Endothelial cell of umbilical vein (primary cell): ENCODE data around the gene RGS7. TPM values are rescaled to one million over a fixed set of nuclear protein-coding genes. Genes with fewer than 3 reads are reported as not detected.

Experiments
- BruUV-seq: library from RNA; stranded (reverse); fragments of 400-500 nt; replicated peaks from 2 replicates; lab custom pipeline; 2021; lab: Mats Ljungman, UMichigan
- CTCF ChIA-PET: fragments of 300-600, 350-600 bp; sonication (Branson Sonifier 250); formaldehyde crosslinking; loops from one replicate; lab custom pipeline; 2021; ENCODE audit warnings: antibody characterized with exemption, inconsistent platforms; lab: Charles Lee
- POLR2A ChIA-PET: fragments of 300-600, 350-600 bp; sonication (Branson Sonifier 250); formaldehyde crosslinking; loops from one replicate; lab custom pipeline; 2021; ENCODE audit warnings: antibody characterized with exemption, inconsistent platforms; lab: Charles Lee
- DNase-seq: peaks from one replicate; pipeline ENCODE4 v3.0.0-alpha.2; 2011; ENCODE audit warnings: low read depth, low spot score
- FAIRE-seq: peaks from 2 replicates; lab custom pipeline; 2011; peaks lifted over from hg19 to GRCh38; lab: Jason Lieb, UNC
- H2AFZ ChIP-seq: 2 replicates; pipeline ENCODE4 v1.6.0; 2012; ENCODE audit warnings: low read depth, low read length, control low read depth, inconsistent platforms
- H3K27ac ChIP-seq: 2 replicates; pipeline ENCODE4 v1.5.1; 2011; ENCODE audit warnings: low read depth, mild to moderate bottlenecking, control low read depth, low read length, moderate library complexity; ENCODE audit not compliant: insufficient read depth
- H3K27me3 ChIP-seq, 2 experiments: 2 replicates each; pipeline versions ENCODE4 v1.6.0 to v1.6.1; 2011; ENCODE audit warnings: low read length in 2 of 2, mixed read lengths in 1 of 2; ENCODE audit not compliant: control insufficient read depth in 2 of 2, insufficient read depth in 2 of 2
- H3K36me3 ChIP-seq, 2 experiments: 2 replicates in 1 of 2; 3 replicates in 1 of 2; pipeline ENCODE4 v1.5.1; 2011; ENCODE audit warnings: low read length in 2 of 2, mild to moderate bottlenecking in 1 of 2, moderate library complexity in 1 of 2; ENCODE audit not compliant: control insufficient read depth in 2 of 2, insufficient read depth in 2 of 2; ENCODE audit errors: extremely low read depth in 1 of 2
- H3K4me1 ChIP-seq: 3 replicates; pipeline ENCODE4 v1.5.1; 2011; ENCODE audit warnings: mild to moderate bottlenecking, low read length; ENCODE audit not compliant: control insufficient read depth, insufficient read depth; ENCODE audit errors: extremely low read depth
- H3K4me2 ChIP-seq: 2 replicates; pipeline ENCODE4 v1.6.1; 2011; ENCODE audit warnings: low read length, control low read depth, mixed read lengths; ENCODE audit not compliant: insufficient read depth
- H3K4me3 ChIP-seq, 3 experiments: fragments of 200-600 bp in 1 of 3; sonication (generic), shearing (Covaris generic) in 1 of 3; replicated peaks in 1 of 3; 2 replicates each; pipeline ENCODE4 v1.5.1; 2011 to 2016; ENCODE audit warnings: control low read depth in 3 of 3, low read length in 3 of 3, mild to moderate bottlenecking in 2 of 3, inconsistent platforms in 1 of 3, low read depth in 1 of 3, moderate library complexity in 1 of 3; ENCODE audit not compliant: insufficient read depth in 1 of 3
- H3K79me2 ChIP-seq: 2 replicates; pipeline ENCODE4 v1.6.0; 2012; ENCODE audit warnings: low read length, inconsistent platforms; ENCODE audit not compliant: control insufficient read depth, insufficient read depth
- H3K9ac ChIP-seq: replicated peaks from 2 replicates; pipeline ENCODE3; 2011; ENCODE audit warnings: low read length, control low read depth; ENCODE audit not compliant: insufficient read depth; ENCODE audit errors: extremely low read depth
- H3K9me1 ChIP-seq: replicated peaks from 3 replicates; pipeline ENCODE4 v1.6.0; 2011; ENCODE audit warnings: mild to moderate bottlenecking, low read length; ENCODE audit not compliant: control insufficient read depth, insufficient read depth; ENCODE audit errors: extremely low read depth
- H3K9me3 ChIP-seq: replicated peaks from 2 replicates; pipeline ENCODE4 v1.5.1; 2012; ENCODE audit warnings: low read length, inconsistent platforms; ENCODE audit not compliant: control insufficient read depth, insufficient read depth
- H4K20me1 ChIP-seq: replicated peaks from 2 replicates; pipeline ENCODE3; 2011; ENCODE audit warnings: mild to moderate bottlenecking, low read length; ENCODE audit not compliant: control insufficient read depth, insufficient read depth; ENCODE audit errors: extremely low read depth
- GATA2 ChIP-seq: IDR thresholded peaks from 2 replicates; pipeline ENCODE4 v1.7.0; 2011; ENCODE audit warnings: low read depth, mild to moderate bottlenecking, moderate library complexity, mixed read lengths, low read length; ENCODE audit not compliant: insufficient read length, insufficient read depth
- MAX ChIP-seq: IDR thresholded peaks from 2 replicates; pipeline ENCODE4 v1.6.1; 2011; ENCODE audit not compliant: insufficient read depth, insufficient read length
- POLR2AphosphoS5 ChIP-seq: IDR thresholded peaks from 2 replicates; pipeline ENCODE4 v1.6.1; 2012; ENCODE audit warnings: low read depth, mild to moderate bottlenecking, control low read depth, low read length, moderate library complexity; ENCODE audit not compliant: insufficient read depth
- dilution Hi-C: fragments of 300-500 bp; cut with MboI; formaldehyde crosslinking; loops from one replicate; pipeline ENCODE4 v1.15.0; 2019; ENCODE audit warnings: low sequenced_read_pairs; ENCODE audit not compliant: extremely low pct_ligation_motif_present
- intact Hi-C: fragments of 100-400 bp; cut with micrococcal nuclease; formaldehyde crosslinking; loops from one replicate; pipeline ENCODE4 v1.10.0; 2022
- polyA plus RNA-seq, 4 experiments: library from polyadenylated mRNA; depleted of rRNA in 3 of 4; stranded (reverse) in 3 of 4; unstranded in 1 of 4; fragments of >200 nt; gene quantifications; 2 replicates each; pipeline versions ENCODE4 v1.2.1 to v1.2.3, GENCODE V29; 2011 to 2012; ENCODE audit warnings: missing spikeins in 1 of 4
- total RNA-seq: library from RNA; stranded (reverse); gene quantifications from 2 replicates; pipeline ENCODE4 v1.2.3, GENCODE V29; 2021
- TF ChIP-seq, protein P1 (sequence below), 2 donors: IDR thresholded peaks; 1 replicate in 1 of 2; 2 replicates in 1 of 2; pipeline ENCODE4 v1.5.1; 2011; ENCODE audit warnings: low read length in 2 of 2, mild to moderate bottlenecking in 2 of 2, moderate library complexity in 2 of 2, control low read depth in 1 of 2, inconsistent platforms in 1 of 2, low read depth in 1 of 2; ENCODE audit not compliant: insufficient read depth in 1 of 2; ENCODE audit errors: extremely low read depth in 1 of 2

The RGS7 gene
- total and polyA plus RNA-seq, 2 donors (not counting 3 experiments of a cell fraction or from before 2014, with no cell fraction given): 0.43 to 0.44 TPM

- no peak overlapping the region for H2AFZ ChIP-seq
- intact Hi-C loops (no loop called here), dilution Hi-C loops (no loop called here)
- H3K79me2 ChIP-seq: no peaks in the 10 kb centered on the region
- no peaks in the 10 kb centered on the region for H3K27me3 ChIP-seq
- POLR2A ChIA-PET: no interaction called here
- FAIRE-seq (no peak), DNase-seq (no peak)
- peaks cover 13% of the 10 kb centered on the region for H3K4me1 ChIP-seq
- H3K36me3 ChIP-seq: no peaks in the 10 kb centered on the region
- no peak overlapping the region for H3K9ac ChIP-seq
- TF ChIP-seq MAX (no peak), GATA2 (no peak)
- TF ChIP-seq, protein P1, sequence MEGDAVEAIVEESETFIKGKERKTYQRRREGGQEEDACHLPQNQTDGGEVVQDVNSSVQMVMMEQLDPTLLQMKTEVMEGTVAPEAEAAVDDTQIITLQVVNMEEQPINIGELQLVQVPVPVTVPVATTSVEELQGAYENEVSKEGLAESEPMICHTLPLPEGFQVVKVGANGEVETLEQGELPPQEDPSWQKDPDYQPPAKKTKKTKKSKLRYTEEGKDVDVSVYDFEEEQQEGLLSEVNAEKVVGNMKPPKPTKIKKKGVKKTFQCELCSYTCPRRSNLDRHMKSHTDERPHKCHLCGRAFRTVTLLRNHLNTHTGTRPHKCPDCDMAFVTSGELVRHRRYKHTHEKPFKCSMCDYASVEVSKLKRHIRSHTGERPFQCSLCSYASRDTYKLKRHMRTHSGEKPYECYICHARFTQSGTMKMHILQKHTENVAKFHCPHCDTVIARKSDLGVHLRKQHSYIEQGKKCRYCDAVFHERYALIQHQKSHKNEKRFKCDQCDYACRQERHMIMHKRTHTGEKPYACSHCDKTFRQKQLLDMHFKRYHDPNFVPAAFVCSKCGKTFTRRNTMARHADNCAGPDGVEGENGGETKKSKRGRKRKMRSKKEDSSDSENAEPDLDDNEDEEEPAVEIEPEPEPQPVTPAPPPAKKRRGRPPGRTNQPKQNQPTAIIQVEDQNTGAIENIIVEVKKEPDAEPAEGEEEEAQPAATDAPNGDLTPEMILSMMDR (IDR thresholded peaks at IDR 0.05; ENCODE audit: extremely low read depth in 1 of 2, insufficient read depth in 1 of 2, low read depth in 1 of 2, low read length in 2 of 2): no peak
- no peak overlapping the region for H3K4me3 ChIP-seq
- no peak overlapping the region for H3K27ac ChIP-seq
- no peak overlapping the region for H3K4me2 ChIP-seq
- CTCF ChIA-PET: interaction anchor here (1.2 to 3.4 kb wide), 5 partner anchors 51 to 653 kb away, joined by 4 to 31 read pairs (median 12); no protein-coding TSS in a partner anchor
- no TSS peak for BruUV-seq
- H3K9me3 ChIP-seq: no peaks in the 10 kb centered on the region
- no peaks in the 10 kb centered on the region for H3K9me1 ChIP-seq
- no peaks in the 10 kb centered on the region for H4K20me1 ChIP-seq
These were observed 523.9 kb downstream of the RGS7 start for GRCh38 chr1:240833075-240833474.

DNA sequence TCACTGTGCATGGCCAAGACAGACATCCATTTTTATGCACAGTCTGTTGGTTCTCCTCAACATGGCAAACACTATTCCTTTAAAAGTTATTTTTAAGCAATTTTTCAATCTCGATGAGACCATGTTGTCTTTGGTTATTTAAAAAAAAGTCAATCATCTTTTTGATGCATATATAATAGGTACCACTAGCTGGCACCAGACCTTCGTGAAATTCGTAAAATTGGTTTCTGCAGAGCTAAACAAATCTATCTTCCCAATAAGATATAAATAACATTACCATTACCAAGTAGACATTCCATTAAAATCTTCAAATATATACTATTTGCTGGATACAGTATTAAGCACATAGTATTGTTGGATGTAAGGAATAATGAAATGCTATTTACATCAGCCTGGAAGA lies 525.1 kb downstream of the RGS7 start:
- H3K9me3 ChIP-seq: no peaks in the 10 kb centered on the region
- dilution Hi-C loops: no loop called here
- peaks cover 13% of the 10 kb centered on the region for H3K4me1 ChIP-seq
- TF ChIP-seq, protein P1 (IDR thresholded peaks at IDR 0.05; ENCODE audit: extremely low read depth in 1 of 2, insufficient read depth in 1 of 2, low read depth in 1 of 2, low read length in 2 of 2): peak; percentile 15 to 17
- TF ChIP-seq POLR2AphosphoS5: no peak
- DNase-seq (peak; percentile 39), FAIRE-seq (no peak)
- H4K20me1 ChIP-seq: no peaks in the 10 kb centered on the region
- intact Hi-C loops: loop anchor here (1.0 to 2.0 kb wide), 5 partner anchors 29 to 651 kb away; no protein-coding TSS in a partner anchor
- CTCF ChIA-PET: interaction anchor here (0.6 to 3.4 kb wide), 13 partner anchors 10 to 688 kb away, joined by 3 to 31 read pairs (median 4); partner anchors contain the start of gene FH
- H2AFZ ChIP-seq: no peak overlapping the region
- POLR2A ChIA-PET: interaction anchor here (0.7 kb wide), 1 partner anchor 14 kb away, joined by 6 read pairs; no protein-coding TSS in a partner anchor
- no peak overlapping the region for H3K9ac ChIP-seq
- H3K9me1 ChIP-seq: no peaks in the 10 kb centered on the region
- no peaks in the 10 kb centered on the region for H3K79me2 ChIP-seq
- no peaks in the 10 kb centered on the region for H3K36me3 ChIP-seq
- no peak overlapping the region for H3K4me2 ChIP-seq
- H3K4me3 ChIP-seq: no peak overlapping the region
- no TSS peak for BruUV-seq
- peak overlapping the region; percentile 67 for H3K27ac ChIP-seq
- H3K27me3 ChIP-seq: no peaks in the 10 kb centered on the region
